ENCODE data around the gene KLK14.
A peak's percentile ranks its signal among the peaks of the same experiment; 100 is the strongest.

The KLK14 gene

GRCh38 chr19:51122112-51122981 is 39.7 kb upstream of the KLK14 start:
- H3K36me3 ChIP-seq (ENCODE audit: control insufficient read depth, insufficient read depth, low read length): no peaks in the 10 kb centered on the region
- H3K9me3 ChIP-seq (ENCODE audit: control insufficient read depth, insufficient read depth, low read length): no peaks in the 10 kb centered on the region
- H3K4me1 ChIP-seq (ENCODE audit: control insufficient read depth, insufficient read depth, low read length): no peaks in the 10 kb centered on the region
- no peak overlapping the region for H3K9ac ChIP-seq (ENCODE audit: low read depth, low read length)
- no peaks in the 10 kb centered on the region for H3K27me3 ChIP-seq (ENCODE audit: control insufficient read depth, insufficient read depth, low read length)
- no peak overlapping the region for H3K4me3 ChIP-seq (ENCODE audit: low read depth, low read length)

DNA sequence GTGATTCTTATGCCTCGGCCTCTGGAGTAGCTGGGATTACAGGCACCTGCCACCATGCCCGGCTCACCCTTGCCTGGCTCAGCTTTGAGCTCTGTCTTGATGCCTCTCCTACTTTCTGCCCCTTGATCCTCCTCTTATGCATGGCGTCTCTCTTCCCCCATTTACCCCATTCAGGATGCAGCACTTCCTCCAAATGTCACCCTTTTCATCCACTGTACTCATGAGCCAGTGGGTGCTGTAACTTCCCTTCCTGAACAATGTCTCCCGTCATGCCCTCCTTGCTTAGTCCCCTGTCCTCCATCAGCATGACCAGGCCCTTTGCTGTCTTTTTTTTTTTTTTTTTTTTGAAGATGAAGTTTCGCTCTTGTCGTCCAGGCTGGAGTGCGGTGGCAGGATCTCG is 38.6 kb upstream of the KLK14 start:
- no peaks in the 10 kb centered on the region for H3K27me3 ChIP-seq (ENCODE audit: control insufficient read depth, insufficient read depth, low read length)
- no peaks in the 10 kb centered on the region for H3K9me3 ChIP-seq (ENCODE audit: control insufficient read depth, insufficient read depth, low read length)
- no peaks in the 10 kb centered on the region for H3K4me1 ChIP-seq (ENCODE audit: control insufficient read depth, insufficient read depth, low read length)
- no peaks in the 10 kb centered on the region for H3K36me3 ChIP-seq (ENCODE audit: control insufficient read depth, insufficient read depth, low read length)
- H3K9ac ChIP-seq (ENCODE audit: low read depth, low read length): no peak overlapping the region
- H3K4me3 ChIP-seq (ENCODE audit: low read depth, low read length): no peak overlapping the region

DNA sequence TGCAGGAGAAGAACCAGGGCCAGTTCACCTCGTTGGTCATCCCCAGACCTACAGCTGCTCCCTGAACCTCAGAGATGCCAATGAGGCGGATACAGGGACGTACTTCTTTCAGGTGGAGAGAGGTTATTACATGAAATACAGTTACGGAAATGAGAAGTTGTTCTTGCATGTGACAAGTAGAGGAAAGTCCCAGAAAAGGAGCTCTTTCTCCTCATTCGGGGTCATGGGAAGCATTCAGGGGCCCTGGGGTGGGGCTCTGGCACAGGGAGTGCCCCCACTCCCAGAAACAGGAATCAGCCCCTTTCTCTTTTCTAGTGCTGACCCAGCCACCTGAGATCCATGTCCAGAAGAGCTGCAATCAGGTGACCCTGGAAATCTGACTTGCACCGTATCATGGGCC is 37.5 kb upstream of the KLK14 start:
- Histone ChIP-seq H3K9me3 (ENCODE audit: control insufficient read depth, insufficient read depth, low read length) (no peaks in the 10 kb centered on the region), H3K4me3 (ENCODE audit: low read depth, low read length) (no peak overlapping the region), H3K4me1 (ENCODE audit: control insufficient read depth, insufficient read depth, low read length) (no peaks in the 10 kb centered on the region), H3K36me3 (ENCODE audit: control insufficient read depth, insufficient read depth, low read length) (no peaks in the 10 kb centered on the region), H3K27me3 (ENCODE audit: control insufficient read depth, insufficient read depth, low read length) (no peaks in the 10 kb centered on the region), H3K9ac (ENCODE audit: low read depth, low read length) (no peak overlapping the region)

- H3K36me3 ChIP-seq (ENCODE audit: control insufficient read depth, insufficient read depth, low read length): no peaks in the 10 kb centered on the region
- H3K27me3 ChIP-seq (ENCODE audit: control insufficient read depth, insufficient read depth, low read length): no peaks in the 10 kb centered on the region
- no peaks in the 10 kb centered on the region for H3K9me3 ChIP-seq (ENCODE audit: control insufficient read depth, insufficient read depth, low read length)
- no peak overlapping the region for H3K9ac ChIP-seq (ENCODE audit: low read depth, low read length)
- no peak overlapping the region for H3K4me3 ChIP-seq (ENCODE audit: low read depth, low read length)
- H3K4me1 ChIP-seq (ENCODE audit: control insufficient read depth, insufficient read depth, low read length): no peaks in the 10 kb centered on the region
Observed at GRCh38 chr19:51119611-51120010, 36.9 kb upstream of the KLK14 start.

DNA sequence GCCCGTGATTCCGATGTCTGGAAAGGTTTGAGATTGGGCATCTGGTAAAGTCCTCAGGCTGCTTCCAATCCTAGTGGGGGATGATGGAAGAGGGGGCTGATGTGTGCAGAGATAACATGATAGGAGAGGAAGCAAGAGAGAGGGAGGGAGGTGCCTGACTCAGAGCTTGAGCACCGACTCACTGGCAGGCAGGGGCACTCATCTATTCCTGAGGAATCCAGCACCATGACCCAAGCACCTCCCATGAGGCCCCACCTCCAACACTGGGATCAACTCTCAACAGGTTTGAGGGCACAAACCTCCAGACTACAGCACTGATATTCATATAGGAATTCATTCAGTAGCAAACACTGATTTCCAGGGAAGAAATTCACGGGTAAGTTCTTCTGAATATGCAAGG is 36.4 kb upstream of the KLK14 start:
- Histone ChIP-seq H3K36me3 (ENCODE audit: control insufficient read depth, insufficient read depth, low read length) (no peaks in the 10 kb centered on the region), H3K4me1 (ENCODE audit: control insufficient read depth, insufficient read depth, low read length) (no peaks in the 10 kb centered on the region), H3K9ac (ENCODE audit: low read depth, low read length) (no peak overlapping the region), H3K9me3 (ENCODE audit: control insufficient read depth, insufficient read depth, low read length) (no peaks in the 10 kb centered on the region), H3K27me3 (ENCODE audit: control insufficient read depth, insufficient read depth, low read length) (peaks cover under 1% of the 10 kb centered on the region), H3K4me3 (ENCODE audit: low read depth, low read length) (no peak overlapping the region)

DNA sequence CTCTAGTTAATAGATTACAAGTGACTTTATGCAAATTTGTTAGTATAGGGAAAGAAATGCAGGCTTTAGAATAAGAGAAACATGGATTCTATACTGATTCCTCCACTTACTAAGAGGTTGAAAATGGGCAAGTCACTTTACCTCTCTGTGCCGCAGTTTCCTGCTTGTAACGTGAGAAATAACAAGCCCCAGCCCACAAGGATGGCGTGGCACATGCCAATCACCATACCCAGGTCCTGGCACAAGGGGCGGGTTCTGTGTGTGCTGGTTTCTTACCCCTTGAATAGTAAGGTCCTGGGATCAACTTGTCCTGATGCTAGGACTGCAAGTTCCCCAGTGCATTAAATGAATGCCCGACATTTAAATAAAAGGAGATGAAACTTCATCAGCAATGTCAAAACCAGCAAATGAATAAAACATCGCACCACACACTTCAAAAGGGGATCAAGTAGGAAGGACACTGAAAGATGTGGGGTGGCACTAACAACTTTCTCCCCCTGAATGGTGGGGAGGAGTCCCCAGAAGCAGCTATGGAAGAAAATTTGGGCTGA is 34.1 kb upstream of the KLK14 start:
- Histone ChIP-seq H3K4me1 (ENCODE audit: control insufficient read depth, insufficient read depth, low read length) (no peaks in the 10 kb centered on the region), H3K36me3 (ENCODE audit: control insufficient read depth, insufficient read depth, low read length) (no peaks in the 10 kb centered on the region), H3K4me3 (ENCODE audit: low read depth, low read length) (no peak overlapping the region), H3K9ac (ENCODE audit: low read depth, low read length) (no peak overlapping the region), H3K27me3 (ENCODE audit: control insufficient read depth, insufficient read depth, low read length) (peaks cover 15% of the 10 kb centered on the region), H3K9me3 (ENCODE audit: control insufficient read depth, insufficient read depth, low read length) (no peaks in the 10 kb centered on the region)

GRCh38 chr19:51114087-51114729 is 31.5 kb upstream of the KLK14 start:
- H3K4me3 ChIP-seq (ENCODE audit: low read depth, low read length): no peak overlapping the region
- H3K36me3 ChIP-seq (ENCODE audit: control insufficient read depth, insufficient read depth, low read length): no peaks in the 10 kb centered on the region
- H3K4me1 ChIP-seq (ENCODE audit: control insufficient read depth, insufficient read depth, low read length): no peaks in the 10 kb centered on the region
- no peaks in the 10 kb centered on the region for H3K9me3 ChIP-seq (ENCODE audit: control insufficient read depth, insufficient read depth, low read length)
- peaks cover 22% of the 10 kb centered on the region for H3K27me3 ChIP-seq (ENCODE audit: control insufficient read depth, insufficient read depth, low read length)
- H3K9ac ChIP-seq (ENCODE audit: low read depth, low read length): no peak overlapping the region

- Histone ChIP-seq H3K9me3 (ENCODE audit: control insufficient read depth, insufficient read depth, low read length) (no peaks in the 10 kb centered on the region), H3K4me3 (ENCODE audit: low read depth, low read length) (no peak overlapping the region), H3K9ac (ENCODE audit: low read depth, low read length) (no peak overlapping the region), H3K36me3 (ENCODE audit: control insufficient read depth, insufficient read depth, low read length) (no peaks in the 10 kb centered on the region), H3K27me3 (ENCODE audit: control insufficient read depth, insufficient read depth, low read length) (peaks cover 25% of the 10 kb centered on the region), H3K4me1 (ENCODE audit: control insufficient read depth, insufficient read depth, low read length) (peaks cover 2% of the 10 kb centered on the region)
Observed at GRCh38 chr19:51111606-51112005, 28.9 kb upstream of the KLK14 start.

GRCh38 chr19:51110666-51110971 is 27.9 kb upstream of the KLK14 start:
- Histone ChIP-seq H3K4me3 (ENCODE audit: low read depth, low read length) (no peak overlapping the region), H3K36me3 (ENCODE audit: control insufficient read depth, insufficient read depth, low read length) (no peaks in the 10 kb centered on the region), H3K4me1 (ENCODE audit: control insufficient read depth, insufficient read depth, low read length) (peaks cover 2% of the 10 kb centered on the region), H3K9ac (ENCODE audit: low read depth, low read length) (no peak overlapping the region), H3K27me3 (ENCODE audit: control insufficient read depth, insufficient read depth, low read length) (peaks cover 25% of the 10 kb centered on the region), H3K9me3 (ENCODE audit: control insufficient read depth, insufficient read depth, low read length) (no peaks in the 10 kb centered on the region)

GRCh38 chr19:51108805-51109146 is 26.1 kb upstream of the KLK14 start:
- Histone ChIP-seq H3K9me3 (ENCODE audit: control insufficient read depth, insufficient read depth, low read length) (no peaks in the 10 kb centered on the region), H3K36me3 (ENCODE audit: control insufficient read depth, insufficient read depth, low read length) (no peaks in the 10 kb centered on the region), H3K4me3 (ENCODE audit: low read depth, low read length) (peak overlapping the region; percentile 96), H3K27me3 (ENCODE audit: control insufficient read depth, insufficient read depth, low read length) (peaks cover 21% of the 10 kb centered on the region), H3K4me1 (ENCODE audit: control insufficient read depth, insufficient read depth, low read length) (peaks cover 2% of the 10 kb centered on the region), H3K9ac (ENCODE audit: low read depth, low read length) (no peak overlapping the region)

GRCh38 chr19:51108066-51108804 is 25.5 kb upstream of the KLK14 start, which contains the start of gene CTU1:
Gene CTU1 (minus strand): TSS chr19:51108409. CDS start chr19:51104569, 3,840 bp downstream.
- Histone ChIP-seq H3K4me1 (ENCODE audit: control insufficient read depth, insufficient read depth, low read length) (peaks cover 2% of the 10 kb centered on the region), H3K36me3 (ENCODE audit: control insufficient read depth, insufficient read depth, low read length) (no peaks in the 10 kb centered on the region), H3K27me3 (ENCODE audit: control insufficient read depth, insufficient read depth, low read length) (peaks cover 21% of the 10 kb centered on the region), H3K4me3 (ENCODE audit: low read depth, low read length) (peak within 1 kb of the TSS; percentile 96), H3K9me3 (ENCODE audit: control insufficient read depth, insufficient read depth, low read length) (no peaks in the 10 kb centered on the region), H3K9ac (ENCODE audit: low read depth, low read length) (peak within 1 kb of the TSS; percentile 24)
